ENCODE measurements around the gene RPS6KC1. TPM values are rescaled to one million over a fixed set of nuclear protein-coding genes. Genes with fewer than 3 reads are reported as not detected.
"Not testable (repeated sequence)": the region's sequence is repeated elsewhere in the genome, so short reads cannot be mapped to it uniquely, and the experiment has no call there.

Gene RPS6KC1
- total RNA-seq, 4 donors from 2014 or later = 16.1 to 22.6 (median 21.4) TPM

DNA sequence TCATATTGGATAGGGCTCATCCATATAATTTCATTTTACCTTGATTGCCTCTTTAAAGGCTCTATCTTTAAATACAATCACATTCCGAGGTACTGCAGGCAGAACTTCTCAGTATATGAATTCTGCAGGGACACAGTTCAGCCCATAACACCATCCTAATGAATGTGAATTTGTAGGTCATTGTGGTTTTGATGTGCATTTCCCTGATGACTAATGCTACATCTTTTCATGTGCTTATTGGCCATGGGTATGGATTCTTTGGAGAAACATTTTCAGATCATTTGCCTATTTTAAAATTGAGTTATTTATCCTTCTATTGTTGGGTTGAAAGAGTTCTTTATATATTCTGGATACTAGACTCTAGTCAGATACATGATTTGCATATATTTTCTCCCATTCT is 9.6 kb upstream of the RPS6KC1 start:
- TF ChIP-seq CTCF (IDR thresholded peaks at IDR 0.05) = no peak
- ATAC-seq (ENCODE audit: low FRiP score) (no peak), DNase-seq (ENCODE audit: low spot score) (no peak)

DNA sequence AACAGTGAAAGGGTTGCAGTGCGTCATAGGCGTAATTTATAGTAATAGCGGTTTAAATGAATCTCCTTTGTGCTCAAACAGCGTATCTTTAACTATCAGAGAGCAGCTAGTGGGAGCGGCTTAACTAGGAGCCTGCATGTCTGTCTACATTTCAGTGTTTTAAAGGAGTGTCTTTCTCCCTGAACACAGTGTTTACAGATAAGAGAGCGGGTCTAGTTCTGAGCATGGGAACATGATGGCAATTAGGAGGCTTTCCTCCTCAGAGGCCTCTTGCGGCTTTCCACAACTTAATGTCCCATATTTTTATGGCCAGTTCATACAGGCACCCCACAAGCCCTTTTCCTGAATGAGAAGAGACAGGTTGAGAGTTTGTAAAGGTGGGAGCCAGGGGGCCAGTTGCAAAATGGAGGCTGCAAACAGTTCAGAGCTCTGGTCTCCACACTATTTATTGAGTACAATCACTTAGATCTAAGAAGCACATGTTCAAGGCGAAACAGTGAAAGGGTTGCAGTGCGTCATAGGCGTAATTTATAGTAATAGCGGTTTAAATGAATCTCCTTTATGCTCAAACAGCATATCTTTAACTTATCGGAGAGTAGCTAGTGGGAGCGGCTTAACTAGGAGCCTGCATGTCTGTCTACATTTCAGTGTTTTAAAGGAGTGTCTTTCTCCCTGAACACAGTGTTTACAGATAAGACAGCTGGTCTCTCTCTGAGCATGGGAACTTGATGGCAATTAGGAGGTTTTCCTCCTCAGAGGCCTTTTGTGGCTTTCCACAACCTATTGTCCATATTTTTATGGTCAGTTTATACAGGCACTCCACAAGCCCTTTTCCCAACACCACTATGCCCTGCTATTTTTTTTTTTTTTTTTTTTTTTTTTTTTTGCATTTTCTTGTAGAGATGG is 5.5 kb upstream of the RPS6KC1 start:
- ATAC-seq (ENCODE audit: low FRiP score); DNase-seq (ENCODE audit: low spot score): not testable (repeated sequence)

GRCh38 chr1:213049232-213049631 is 1.8 kb upstream of the RPS6KC1 start:
- ATAC-seq (ENCODE audit: low FRiP score) (no peak), DNase-seq (ENCODE audit: low spot score) (no peak)
- TF ChIP-seq CTCF (IDR thresholded peaks at IDR 0.05) = no peak

DNA sequence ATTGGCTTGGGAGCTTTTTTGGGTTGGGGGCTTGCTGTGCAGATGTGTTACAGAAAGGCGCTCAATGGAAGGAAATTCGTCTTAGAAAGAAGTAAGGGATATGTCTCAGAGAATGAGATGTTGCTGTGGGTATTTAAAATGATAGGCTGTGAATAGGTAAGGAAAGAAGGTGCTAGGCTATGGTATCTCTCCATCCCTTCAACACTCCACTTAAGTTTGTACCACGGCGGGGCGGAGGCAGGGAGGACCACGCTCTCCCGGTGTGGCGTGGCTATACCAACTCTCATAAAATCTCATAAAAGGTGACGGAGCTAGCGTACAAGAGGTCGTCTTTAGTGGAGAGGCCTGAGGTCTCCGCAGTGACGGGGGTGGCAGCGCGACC is 305 bp upstream of the RPS6KC1 start:
- no peak for DNase-seq (ENCODE audit: low spot score)
- peak; percentile 30 for ATAC-seq (ENCODE audit: low FRiP score)
- no peak for TF ChIP-seq CTCF (IDR thresholded peaks at IDR 0.05)

DNA sequence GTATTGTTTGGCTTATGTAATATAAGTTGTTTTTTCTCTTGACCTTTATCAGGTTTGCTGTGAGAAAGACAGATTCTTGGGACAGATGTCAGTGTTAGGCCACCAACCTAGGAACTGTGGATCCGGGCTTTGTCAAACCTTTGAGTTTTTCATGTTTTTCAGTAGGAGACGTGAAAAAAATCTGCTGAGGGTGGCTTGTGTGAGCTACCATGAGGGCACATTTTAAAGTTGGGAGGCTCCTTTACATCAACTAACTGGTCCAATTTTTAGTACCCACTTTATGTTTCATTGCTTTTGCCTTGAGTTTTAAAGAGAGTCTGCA is 801 bp downstream of the RPS6KC1 start:
- TF ChIP-seq CTCF (IDR thresholded peaks at IDR 0.05) = no peak
- no peak for ATAC-seq (ENCODE audit: low FRiP score)
- no peak for DNase-seq (ENCODE audit: low spot score)

DNA sequence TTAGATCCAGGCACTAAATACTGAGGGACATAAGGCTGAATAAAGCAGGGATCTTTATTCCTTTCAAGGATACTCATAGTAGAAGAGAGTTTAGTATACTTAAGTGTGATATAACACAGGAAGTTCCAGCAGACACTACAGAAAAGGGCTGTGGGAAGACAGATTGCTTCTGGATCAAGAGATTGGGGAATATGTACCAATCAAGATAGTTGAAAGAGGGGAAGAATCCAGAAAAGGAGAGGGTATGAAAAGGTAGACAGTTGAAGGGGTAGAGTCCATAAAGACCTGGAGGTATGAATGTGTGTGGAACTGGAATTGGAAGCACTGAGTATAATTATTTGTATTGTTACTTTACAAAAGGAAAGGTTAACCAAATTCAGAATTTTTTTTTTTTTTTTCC is 2.4 kb downstream of the RPS6KC1 start:
- no peak for ATAC-seq (ENCODE audit: low FRiP score)
- DNase-seq (ENCODE audit: low spot score) = no peak
- no peak for TF ChIP-seq CTCF (IDR thresholded peaks at IDR 0.05)

GRCh38 chr1:213054142-213054541 is 3.1 kb downstream of the RPS6KC1 start:
- no peak for DNase-seq (ENCODE audit: low spot score)
- TF ChIP-seq CTCF (IDR thresholded peaks at IDR 0.05) = no peak
- ATAC-seq (ENCODE audit: low FRiP score) = no peak
